CD4-positive, alpha-beta T cell treated with Interleukin-21 for 1 hour (primary cell): ENCODE measurements around the gene PLXNA4.

Experiments
- DNase-seq: peaks from one replicate; pipeline ENCODE4 v3.0.0-alpha.2; 2020

The PLXNA4 gene

DNA sequence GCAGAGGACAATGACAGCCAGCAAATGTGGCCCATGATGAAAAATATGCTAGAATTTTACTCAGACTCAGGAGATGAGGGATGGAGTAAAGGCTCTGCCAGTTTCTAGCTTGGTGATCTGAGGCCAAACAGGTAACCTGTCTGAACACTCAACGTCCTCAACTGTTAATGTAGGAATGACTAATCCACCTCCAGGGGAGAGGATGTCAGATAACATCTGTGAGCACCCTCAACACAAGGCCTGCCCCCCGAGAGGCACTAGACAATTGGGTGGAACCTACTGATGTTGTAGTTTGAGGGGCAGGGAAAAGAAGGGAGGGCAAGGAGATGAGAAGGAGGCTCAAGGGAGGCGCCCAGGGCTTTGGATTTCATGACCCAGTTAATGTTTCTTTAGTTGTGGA lies 445.1 kb downstream of the PLXNA4 start:
- DNase-seq = no peak

DNA sequence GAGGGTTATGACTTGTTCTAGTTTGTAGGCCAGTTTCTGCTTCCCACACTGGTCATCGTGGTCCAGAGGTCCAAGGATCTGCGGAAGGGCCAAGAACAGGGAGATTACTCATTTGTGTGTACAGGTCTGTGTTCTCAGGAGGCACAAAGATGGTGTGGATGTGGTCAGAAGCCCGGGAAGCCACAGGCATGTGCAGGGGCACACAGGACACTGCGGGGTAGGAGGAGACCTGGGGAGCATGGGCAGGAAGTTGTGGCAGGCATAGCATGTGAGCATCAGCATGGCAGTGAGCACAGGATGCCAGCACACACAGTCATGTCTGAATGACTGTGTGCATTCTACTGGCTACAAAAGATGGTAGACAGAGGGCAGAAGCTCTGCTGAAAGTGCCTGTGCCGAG lies 445.8 kb downstream of the PLXNA4 start:
- no peak for DNase-seq

DNA sequence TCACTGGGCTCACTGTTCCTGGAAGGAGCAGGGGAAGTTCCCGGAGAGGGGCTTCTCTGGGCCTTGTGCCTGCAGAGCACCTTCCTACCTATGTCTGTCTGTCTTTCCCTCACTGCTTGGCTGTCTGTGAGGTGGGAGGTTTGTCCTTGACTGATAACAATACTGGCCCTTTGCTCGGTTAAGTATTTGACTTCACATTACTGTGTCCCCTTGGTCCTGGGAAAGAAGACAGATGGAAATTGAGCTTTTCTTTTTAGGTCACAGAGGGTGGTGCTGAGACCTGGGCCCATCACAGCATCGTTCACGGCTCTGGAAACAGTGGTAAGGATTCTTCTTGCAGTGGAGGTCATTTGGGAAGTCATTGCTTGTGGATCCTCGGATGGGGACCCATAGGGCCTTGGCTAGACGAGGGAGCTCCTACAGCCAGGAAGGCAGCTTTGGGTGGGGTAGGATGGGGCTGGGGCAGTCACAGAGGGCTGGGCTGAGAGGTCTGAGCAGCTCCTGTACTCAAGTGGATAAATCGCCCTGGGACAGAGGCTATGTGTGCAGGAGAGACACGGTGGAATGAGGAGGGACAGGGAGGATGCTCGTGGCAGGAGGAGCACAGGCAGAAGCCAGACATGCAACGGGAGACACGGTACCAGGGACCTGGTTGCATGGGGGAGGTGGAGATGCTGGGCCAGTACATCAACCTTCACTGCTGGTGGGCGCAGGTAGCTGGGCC lies 450.2 kb downstream of the PLXNA4 start:
- DNase-seq = no peak

GRCh38 chr7:132125096-132125495 lies 451.2 kb downstream of the PLXNA4 start:
- no peak for DNase-seq

DNA sequence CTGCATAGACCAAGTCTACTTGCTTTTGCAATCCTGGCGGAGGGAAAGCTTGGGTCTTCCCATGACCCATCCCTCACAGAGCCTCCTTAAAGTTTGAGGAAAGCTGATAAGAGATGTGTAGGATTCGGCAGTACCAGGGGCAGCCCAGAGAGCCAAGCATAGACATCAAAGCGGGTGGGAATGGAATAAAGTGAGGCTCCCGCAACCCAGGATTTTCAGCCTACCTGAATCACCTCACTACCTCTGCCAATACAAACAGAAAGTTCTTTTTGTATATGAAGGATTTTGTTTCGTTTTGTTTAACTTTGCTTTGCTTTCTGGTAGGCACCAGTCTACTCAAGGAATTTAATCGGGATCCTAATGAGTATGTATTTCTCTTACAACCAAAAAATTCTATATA lies 451.7 kb downstream of the PLXNA4 start:
- DNase-seq = no peak

DNA sequence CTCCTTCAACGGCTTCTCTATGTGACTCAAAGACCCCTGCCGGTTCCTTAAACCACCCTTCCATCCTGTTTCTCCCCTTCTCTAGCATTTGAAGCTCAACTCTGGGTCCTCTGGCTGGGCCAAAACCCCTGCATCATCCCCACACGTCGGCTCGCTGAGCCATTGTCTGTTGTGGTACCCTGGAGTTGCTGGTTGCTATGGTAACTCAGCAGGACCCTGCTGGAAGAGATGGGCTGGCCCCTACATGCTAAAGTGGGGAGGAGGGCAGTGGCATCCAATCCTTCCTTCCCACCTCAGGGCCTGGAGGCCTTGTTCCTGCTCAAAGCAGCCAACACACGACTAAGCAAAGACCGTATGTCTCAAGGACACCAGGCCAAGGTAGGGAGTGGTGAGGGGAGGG lies 452.5 kb downstream of the PLXNA4 start:
- no peak for DNase-seq

DNA sequence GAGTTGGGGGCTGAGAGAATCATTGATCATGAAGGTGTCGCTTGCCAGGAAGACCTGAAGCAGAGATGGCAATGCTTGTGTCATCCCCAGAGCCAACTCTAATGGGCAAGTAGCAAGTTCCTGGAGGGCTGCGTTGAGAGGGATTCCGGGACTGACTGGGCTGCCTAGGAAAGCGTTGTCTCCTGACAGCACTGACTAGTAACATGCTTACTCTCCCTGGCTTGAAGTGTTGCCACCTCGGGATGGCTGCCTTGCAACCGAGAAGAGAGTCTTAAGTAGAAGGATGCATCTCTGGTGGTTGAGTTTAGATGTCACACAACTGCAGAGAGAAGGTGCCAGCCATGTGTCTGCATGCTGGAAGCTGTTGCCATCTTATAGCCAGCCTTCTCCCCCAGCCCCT lies 453.4 kb downstream of the PLXNA4 start:
- DNase-seq = no peak

- DNase-seq = no peak
Observed at GRCh38 chr7:132121987-132122386, 454.3 kb downstream of the PLXNA4 start.

DNA sequence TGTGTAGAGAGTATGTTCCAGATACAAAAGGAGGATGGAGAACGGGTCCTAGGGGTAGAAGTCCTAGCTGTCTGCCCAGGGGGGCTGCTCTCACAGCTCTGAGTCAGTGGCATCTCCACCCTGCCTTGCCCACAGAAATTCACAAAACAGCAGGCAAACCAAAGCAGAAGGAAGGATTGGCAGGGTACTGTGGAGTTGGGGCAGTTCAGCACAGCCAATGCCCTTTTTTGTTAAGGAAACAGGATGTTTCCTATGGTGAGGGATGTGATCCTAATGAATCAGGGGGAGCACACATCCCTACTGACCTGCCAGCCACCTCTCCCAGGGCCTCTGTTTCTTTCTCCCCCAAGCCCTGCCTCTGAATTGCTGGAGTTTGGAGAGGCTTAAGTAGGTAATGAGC lies 457.6 kb downstream of the PLXNA4 start:
- DNase-seq = no peak

GRCh38 chr7:132117636-132118035 lies 458.6 kb downstream of the PLXNA4 start:
- no peak for DNase-seq

- DNase-seq = no peak
Observed at GRCh38 chr7:132117181-132117580, 459.1 kb downstream of the PLXNA4 start.

- no peak for DNase-seq
Observed at GRCh38 chr7:132116369-132116768, 459.9 kb downstream of the PLXNA4 start.

- DNase-seq = no peak
Observed at GRCh38 chr7:132115758-132116157, 460.5 kb downstream of the PLXNA4 start.

- DNase-seq = no peak
Observed at GRCh38 chr7:132115028-132115427, 461.2 kb downstream of the PLXNA4 start.

GRCh38 chr7:132114411-132114810 lies 461.9 kb downstream of the PLXNA4 start:
- DNase-seq = no peak

GRCh38 chr7:132113536-132114371 lies 462.5 kb downstream of the PLXNA4 start:
- no peak for DNase-seq

DNA sequence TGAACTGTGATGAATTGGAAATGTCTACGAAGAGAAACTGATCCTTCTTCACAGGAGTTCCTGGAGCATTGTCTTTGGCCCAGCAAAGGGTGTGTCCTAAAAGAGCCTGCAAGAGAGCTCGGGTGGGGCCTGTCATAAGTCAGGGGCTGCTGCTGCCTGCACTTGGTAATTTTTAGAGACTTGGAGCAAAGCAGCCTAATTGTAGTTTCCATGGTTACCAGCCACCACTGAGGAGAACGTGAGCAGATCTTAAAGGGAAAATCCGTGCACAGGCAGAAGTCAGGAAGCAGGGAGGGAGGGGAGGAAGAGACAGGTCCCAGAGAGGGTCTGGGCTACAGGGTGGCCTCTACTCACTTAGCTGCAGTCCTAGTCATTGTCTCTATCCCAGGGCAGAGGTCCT lies 463.6 kb downstream of the PLXNA4 start:
- DNase-seq = no peak

- DNase-seq = no peak
Observed at GRCh38 chr7:132112106-132112505, 464.2 kb downstream of the PLXNA4 start.

GRCh38 chr7:132110692-132111091 lies 465.6 kb downstream of the PLXNA4 start:
- DNase-seq = no peak

DNA sequence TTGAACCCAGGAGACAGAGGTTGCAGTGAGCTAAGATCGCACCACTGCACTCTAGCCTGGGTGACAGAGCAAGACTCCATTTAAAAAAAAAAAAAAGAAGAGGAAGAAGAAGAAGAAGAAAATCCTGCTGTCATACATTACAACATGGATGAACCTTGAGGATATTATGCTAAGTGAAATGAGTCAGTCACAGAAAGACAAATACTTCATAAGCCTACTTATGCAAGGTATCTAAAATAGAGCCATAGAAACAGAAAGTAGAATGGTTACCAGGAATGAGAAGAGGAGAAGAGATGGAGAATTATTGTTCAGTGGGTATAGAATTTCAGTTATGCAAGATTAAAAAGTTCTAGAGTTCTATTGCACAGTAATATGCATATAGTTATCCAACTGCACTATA lies 466.5 kb downstream of the PLXNA4 start:
- DNase-seq = no peak

DNA sequence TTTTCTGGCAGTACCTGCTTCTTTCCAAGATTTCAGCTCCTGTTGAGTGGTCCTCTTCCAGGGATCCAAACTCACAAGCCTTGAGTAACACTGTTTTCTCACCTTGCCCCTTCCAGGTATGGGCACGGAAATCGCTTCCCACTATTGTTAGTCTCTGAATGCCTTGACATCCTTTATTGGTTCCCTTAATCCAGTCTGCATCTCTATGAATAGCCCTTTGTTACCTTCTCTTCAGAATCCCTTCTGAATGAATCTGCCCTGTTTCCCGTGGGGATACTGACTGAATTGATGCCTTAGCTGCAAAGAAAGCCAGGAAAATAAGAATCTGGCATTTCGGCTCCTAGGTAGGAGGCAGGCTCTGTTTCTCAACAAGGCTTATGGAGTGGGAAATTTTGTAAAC lies 467.7 kb downstream of the PLXNA4 start:
- DNase-seq = no peak

- no peak for DNase-seq
Observed at GRCh38 chr7:132106491-132106890, 469.8 kb downstream of the PLXNA4 start.

DNA sequence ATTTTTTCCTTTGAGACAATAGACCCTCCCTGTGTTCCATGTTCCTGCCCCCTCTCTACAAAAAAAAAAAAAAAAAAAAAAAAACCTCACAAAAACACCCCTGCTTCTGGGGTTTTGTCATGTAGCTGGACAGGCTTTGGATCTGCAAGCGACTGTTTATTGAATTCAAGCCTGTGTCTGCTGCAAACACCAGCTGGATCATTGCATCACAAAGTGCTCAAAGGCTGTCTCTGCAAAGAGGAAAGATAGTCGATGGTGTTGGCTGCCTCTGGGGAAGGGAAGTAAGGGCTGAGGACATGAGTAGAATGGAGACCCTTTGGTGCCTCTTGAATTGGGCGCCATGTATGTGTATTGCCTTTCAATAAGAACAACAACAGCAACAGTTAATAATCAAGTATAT lies 471.2 kb downstream of the PLXNA4 start:
- DNase-seq = no peak

GRCh38 chr7:132103718-132104117 lies 472.6 kb downstream of the PLXNA4 start:
- DNase-seq = no peak

GRCh38 chr7:132102942-132103341 lies 473.3 kb downstream of the PLXNA4 start:
- DNase-seq = no peak
